GM12874 (cell line): ENCODE measurements around the gene DNM3.
A peak's percentile ranks its signal among the peaks of the same experiment; 100 is the strongest.

Experiments
- CTCF ChIP-seq: IDR thresholded peaks from 2 replicates; pipeline ENCODE4 v1.5.1; 2011; ENCODE audit warnings: low read depth, mild to moderate bottlenecking, control low read depth, low read length, moderate library complexity; ENCODE audit not compliant: insufficient read depth

DNM3 gene

DNA sequence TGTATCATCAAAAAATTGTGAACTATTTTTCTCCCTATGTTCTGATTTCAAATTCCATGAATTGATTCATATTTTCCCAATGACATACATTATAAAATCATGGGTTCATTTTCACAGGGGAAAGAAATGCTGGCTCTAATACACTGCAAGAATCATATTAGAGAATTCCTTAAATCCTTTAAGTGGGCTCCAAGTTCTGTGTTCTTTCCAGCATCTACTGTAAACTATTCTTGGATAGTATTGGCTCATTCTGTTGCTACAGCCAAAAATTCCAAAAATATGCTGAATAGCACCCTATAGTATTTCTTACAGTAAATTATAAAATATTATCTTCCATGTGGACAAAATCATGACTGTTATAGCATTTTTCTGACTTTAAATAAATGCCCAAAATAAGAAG, 560.2 kb downstream of the DNM3 start:
- no peak for TF ChIP-seq CTCF

DNA sequence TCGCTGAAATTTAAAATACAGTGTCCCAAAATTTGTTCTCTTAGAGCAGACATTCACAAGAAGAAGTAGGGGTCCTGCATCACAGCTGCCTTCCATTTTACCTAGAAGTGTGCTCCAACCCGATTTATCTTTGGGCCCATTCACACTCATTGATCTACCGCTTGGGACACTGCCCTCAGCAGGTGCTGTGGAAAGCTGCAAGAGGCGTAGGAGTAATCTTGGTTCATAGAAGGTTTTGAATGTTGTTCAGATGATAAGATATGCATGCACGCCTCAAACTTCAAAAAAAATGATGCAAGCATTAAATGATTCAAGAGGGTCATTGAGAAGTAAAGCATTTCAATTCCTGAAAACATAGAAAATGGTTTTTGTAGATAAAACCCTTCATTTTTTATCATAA, 560.6 kb downstream of the DNM3 start:
- TF ChIP-seq CTCF: peak; percentile 30; the same call in 1 of the 2 replicates

DNA sequence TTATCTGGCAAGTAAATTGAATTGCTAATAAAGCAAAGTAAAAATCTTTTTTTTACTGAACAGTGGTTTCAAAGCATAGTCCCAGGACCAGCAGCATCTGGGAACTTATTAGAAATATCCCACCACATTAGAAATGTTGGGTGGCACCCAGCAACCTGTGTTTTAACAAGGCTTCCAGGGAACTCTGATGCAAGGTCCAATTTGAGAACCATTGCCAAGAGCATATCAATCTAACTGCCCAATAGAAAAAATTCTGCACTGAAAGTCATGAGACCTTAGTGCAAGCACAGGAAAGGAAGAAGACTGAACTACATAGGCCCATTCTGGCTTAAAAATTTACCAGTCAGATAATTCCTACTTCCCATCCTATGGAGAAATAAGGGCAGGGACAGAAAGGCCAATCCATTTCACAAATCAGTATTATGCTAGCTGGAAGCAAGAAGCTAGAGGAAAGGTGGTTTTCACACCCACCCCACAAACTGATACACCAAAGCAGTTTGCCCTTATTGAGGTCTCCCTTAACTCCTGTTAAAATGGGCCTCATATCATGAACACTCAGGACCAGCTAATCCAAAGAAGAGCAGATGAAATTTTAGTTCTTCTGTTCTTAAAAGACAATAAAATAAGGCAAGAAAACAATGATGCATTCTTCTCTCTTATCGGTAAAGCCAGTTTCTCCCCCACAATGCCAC, 561.7 kb downstream of the DNM3 start:
- TF ChIP-seq CTCF: no peak

GRCh38 chr1:172404121-172404520, 562.8 kb downstream of the DNM3 start:
- TF ChIP-seq CTCF: no peak

DNA sequence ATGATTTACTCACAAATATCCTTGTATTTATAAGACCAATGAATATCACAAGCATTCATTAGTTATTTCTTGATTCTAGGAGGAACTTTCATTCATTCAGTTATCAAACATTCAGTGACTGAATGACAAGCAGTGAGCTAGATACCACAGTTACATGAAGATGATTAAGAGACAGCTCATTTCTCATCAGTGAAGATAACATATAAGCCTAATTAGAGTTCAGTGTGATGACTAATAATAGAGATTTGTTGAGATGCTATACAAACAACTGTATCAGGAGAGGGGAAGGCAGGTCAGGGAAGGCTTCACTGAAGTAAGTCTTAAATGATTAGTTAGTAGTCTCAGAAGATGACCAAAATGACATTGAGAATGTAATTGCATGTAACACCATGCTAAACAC, 564.6 kb downstream of the DNM3 start:
- TF ChIP-seq CTCF: no peak

DNA sequence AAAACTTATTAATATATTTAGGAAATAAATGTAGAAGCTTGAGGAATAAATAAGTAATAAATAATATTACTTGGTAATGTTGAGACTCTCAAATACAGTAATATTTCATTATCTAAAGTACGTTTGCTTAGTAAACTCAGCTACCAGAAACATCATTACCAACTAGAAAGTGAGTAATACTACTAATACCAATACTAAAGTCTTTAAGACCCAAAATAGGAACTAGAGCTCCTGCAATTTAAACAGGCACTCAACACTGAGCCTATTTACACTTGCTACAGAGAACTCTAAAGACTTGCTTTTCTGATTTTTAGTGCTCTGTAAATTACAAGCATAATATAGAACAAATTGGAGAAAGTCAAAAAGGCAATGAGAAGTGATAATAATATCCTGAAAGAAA, 565.7 kb downstream of the DNM3 start:
- no peak for TF ChIP-seq CTCF

DNA sequence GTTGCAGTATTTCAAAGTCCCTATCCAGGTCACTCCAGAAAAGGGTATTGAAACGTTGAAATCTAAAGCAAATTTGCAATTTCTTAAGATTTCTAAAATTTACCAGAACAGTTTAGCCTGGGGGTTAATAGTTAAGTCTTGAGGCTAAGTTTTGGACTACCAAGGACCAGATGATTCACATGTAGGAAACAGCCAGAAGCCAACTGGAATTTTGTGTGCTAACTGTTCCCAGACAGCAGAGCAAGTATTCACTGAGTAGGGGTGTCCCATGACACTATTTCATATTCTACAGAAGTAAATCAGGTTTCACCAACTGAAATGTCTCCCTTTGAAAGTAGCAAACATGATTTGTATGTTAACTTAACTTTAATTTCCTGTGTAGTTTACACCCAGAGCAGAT, 567.7 kb downstream of the DNM3 start:
- no peak for TF ChIP-seq CTCF
